Panc1 (cell line): ENCODE measurements around the gene CITED2. TPM values are rescaled to one million over a fixed set of nuclear protein-coding genes. Genes with fewer than 3 reads are reported as not detected.

Experiments used
- ATAC-seq: fragments of 200-7000 bp; cut with Tn5 transposase; 2 replicates; pipeline ENCODE4 v1.9.1; 2020; ENCODE audit warnings: mild to moderate bottlenecking, moderate library complexity
- BruUV-seq: library from RNA; stranded (reverse); fragments of 400-500 nt; replicated peaks from 2 replicates; lab custom pipeline; 2021; lab: Mats Ljungman, UMichigan
- CTCF ChIA-PET: fragments of 300-600 bp; sonication (Branson Sonifier 250); formaldehyde crosslinking; loops from one replicate; lab custom pipeline; 2022; ENCODE audit warnings: antibody characterized with exemption; lab: Charles Lee
- POLR2A ChIA-PET: fragments of 300-600 bp; sonication (Branson Sonifier 250); formaldehyde crosslinking; loops from one replicate; lab custom pipeline; 2022; ENCODE audit warnings: antibody characterized with exemption; lab: Charles Lee
- DNase-seq: peaks from one replicate; pipeline ENCODE4 v3.0.0-alpha.2; 2010; ENCODE audit warnings: low read depth, low spot score
- H3K27ac ChIP-seq: 2 replicates; pipeline ENCODE4 v1.5.1; 2011; ENCODE audit warnings: mild to moderate bottlenecking, low read length, inconsistent platforms
- H3K27me3 ChIP-seq: fragments of 200-500 bp; sonication (Bioruptor generic); 2 replicates; pipeline ENCODE4 v1.6.0; 2014; ENCODE audit warnings: low read length, inconsistent platforms; ENCODE audit not compliant: control insufficient read depth, insufficient read depth
- H3K36me3 ChIP-seq: fragments of 200-500 bp; sonication (Bioruptor generic); 2 replicates; pipeline ENCODE4 v1.5.1; 2014; ENCODE audit warnings: inconsistent platforms, mild to moderate bottlenecking, low read length, moderate library complexity; ENCODE audit not compliant: control insufficient read depth, insufficient read depth
- H3K4me1 ChIP-seq: 2 replicates; pipeline ENCODE4 v1.5.1; 2011; ENCODE audit warnings: inconsistent platforms, mild to moderate bottlenecking, low read length, moderate library complexity; ENCODE audit not compliant: control insufficient read depth, insufficient read depth
- H3K4me3 ChIP-seq, 2 experiments: 2 replicates each; pipeline ENCODE4 v1.5.1; 2011 to 2012; ENCODE audit warnings: low read depth in 2 of 2, low read length in 2 of 2, mild to moderate bottlenecking in 2 of 2, inconsistent platforms in 1 of 2, moderate library complexity in 1 of 2
- H3K9me3 ChIP-seq: fragments of 200-500 bp; sonication (Bioruptor generic); 2 replicates; pipeline ENCODE4 v1.5.1; 2014; ENCODE audit warnings: low read depth, mild to moderate bottlenecking, inconsistent platforms, low read length, moderate library complexity; ENCODE audit not compliant: control insufficient read depth, insufficient read depth
- CTCF ChIP-seq: fragments of 450-650 bp; IDR thresholded peaks from 2 replicates; pipeline ENCODE4 v1.5.1; 2017; ENCODE audit warnings: mild to moderate bottlenecking
- POLR2AphosphoS5 ChIP-seq: IDR thresholded peaks from 2 replicates; pipeline ENCODE4 v1.6.1; 2012; ENCODE audit warnings: mild to moderate bottlenecking, low read depth, low read length, moderate library complexity
- REST ChIP-seq, 2 experiments: IDR thresholded peaks; 2 replicates each; pipeline ENCODE4 v1.6.1; 2011 to 2012; ENCODE audit warnings: low read depth in 2 of 2, control low read depth in 1 of 2, low read length in 1 of 2, mild to moderate bottlenecking in 1 of 2, moderate library complexity in 1 of 2; ENCODE audit not compliant: insufficient read depth in 1 of 2
- SIN3A ChIP-seq: IDR thresholded peaks from 2 replicates; pipeline ENCODE4 v1.6.1; 2012; ENCODE audit warnings: low read depth, mild to moderate bottlenecking, low read length, moderate library complexity, borderline replicate concordance; ENCODE audit not compliant: insufficient read depth
- TCF7L2 ChIP-seq: IDR thresholded peaks from 2 replicates; pipeline ENCODE4 v1.6.1; 2011; ENCODE audit warnings: mild to moderate bottlenecking, low read depth, low read length, inconsistent platforms
- in situ Hi-C: cut with HindIII; loops from 2 replicates; pipeline ENCODE4 v1.10.0; 2016; ENCODE audit warnings: low sequenced_read_pairs, low pct_unique_long_range_greater_than_20kb
- intact Hi-C: fragments of 100-400 bp; cut with micrococcal nuclease; formaldehyde crosslinking; loops from one replicate; pipeline ENCODE4 v1.10.0; 2022; ENCODE audit not compliant: unreplicated experiment
- total RNA-seq: library from RNA; stranded (reverse); gene quantifications from one replicate; pipeline ENCODE4 v1.2.1, GENCODE V29; 2021; ENCODE audit not compliant: unreplicated experiment

The CITED2 gene
- total RNA-seq, 1 experiment from 2014 or later: 210 TPM

GRCh38 chr6:139330826-139331500, 43.5 kb downstream of the CITED2 start:
- Histone ChIP-seq H3K27me3 (no peaks in the 10 kb centered on the region; the same call in 1 of the 2 replicates), H3K9me3 (no peaks in the 10 kb centered on the region), H3K27ac (no peak overlapping the region), H3K4me1 (no peaks in the 10 kb centered on the region), H3K36me3 (no peaks in the 10 kb centered on the region), H3K4me3 (no peak overlapping the region)
- ChIA-PET CTCF (no interaction called here), POLR2A (no interaction called here)
- TF ChIP-seq POLR2AphosphoS5: no peak
- TF ChIP-seq TCF7L2: no peak
- intact Hi-C loops: no loop called here
- no peak for ATAC-seq
- in situ Hi-C loops: no loop called here
- DNase-seq: no peak
- no TSS peak for BruUV-seq

- no TSS peak for BruUV-seq
- in situ Hi-C loops: no loop called here
- H3K36me3 ChIP-seq: no peaks in the 10 kb centered on the region
Measured at GRCh38 chr6:139330306-139330705, 44.1 kb downstream of the CITED2 start.

GRCh38 chr6:139329224-139329623, 45.2 kb downstream of the CITED2 start:
- no peak for TF ChIP-seq CTCF
- no peak for TF ChIP-seq POLR2AphosphoS5
- no peak for TF ChIP-seq TCF7L2
- no peak for TF ChIP-seq REST (IDR thresholded peaks at IDR 0.05; ENCODE audit: insufficient read depth in 1 of 2, low read depth in 2 of 2, low read length in 1 of 2)
- no peak for TF ChIP-seq SIN3A
- in situ Hi-C loops (no loop called here), intact Hi-C loops (no loop called here)
- POLR2A ChIA-PET: interaction anchor here (0.7 kb wide), 1 partner anchor 1144 kb away, joined by 9 read pairs; no protein-coding TSS in a partner anchor
- BruUV-seq: no TSS peak
- CTCF ChIA-PET: no interaction called here
- H3K4me1 ChIP-seq: no peaks in the 10 kb centered on the region
- H3K36me3 ChIP-seq: no peaks in the 10 kb centered on the region
- no peak overlapping the region for H3K4me3 ChIP-seq
- no peaks in the 10 kb centered on the region; the same call in 1 of the 2 replicates for H3K27me3 ChIP-seq
- no peaks in the 10 kb centered on the region for H3K9me3 ChIP-seq
- ATAC-seq: no peak
- H3K27ac ChIP-seq: no peak overlapping the region
- DNase-seq: no peak

More at GRCh38 chr6:139330306-139330705, 44.1 kb downstream of the CITED2 start:
- ChIA-PET CTCF (no interaction called here), POLR2A (no interaction called here)
- H3K9me3 ChIP-seq: no peaks in the 10 kb centered on the region
- no peaks in the 10 kb centered on the region; the same call in 1 of the 2 replicates for H3K27me3 ChIP-seq
- intact Hi-C loops: no loop called here
- DNase-seq (no peak), ATAC-seq (no peak)
- no peaks in the 10 kb centered on the region for H3K4me1 ChIP-seq
- no peak overlapping the region for H3K27ac ChIP-seq
- H3K4me3 ChIP-seq: no peak overlapping the region
- no peak for TF ChIP-seq REST (IDR thresholded peaks at IDR 0.05; ENCODE audit: insufficient read depth in 1 of 2, low read depth in 2 of 2, low read length in 1 of 2)
